HG03060 (cell line): ENCODE measurements around the gene ZNF23.
"Not testable (repeated sequence)": the region's sequence is repeated elsewhere in the genome, so short reads cannot be mapped to it uniquely, and the experiment has no call there.

ENCODE experiments used
- ATAC-seq: cut with Tn5 transposase; IDR thresholded peaks from one replicate; pipeline ENCODE4 v1.9.1; 2021; ENCODE audit warnings: low read depth, moderate number of reproducible peaks; ENCODE audit not compliant: unreplicated experiment

Gene ZNF23

GRCh38 chr16:71461686-71462648, at the start of gene ZNF23:
TSS of gene ZNF23 (minus strand) at chr16:71462247. CDS start at chr16:71456796, 5,451 bp downstream.
- peak; percentile 69 for ATAC-seq

GRCh38 chr16:71507061-71507460, 45.0 kb upstream of the ZNF23 start:
- ATAC-seq, result no peak

GRCh38 chr16:71504901-71505300, 42.9 kb upstream of the ZNF23 start:
- ATAC-seq, result no peak

GRCh38 chr16:71504051-71504450, 42.0 kb upstream of the ZNF23 start:
- not testable (repeated sequence) for ATAC-seq

- no peak for ATAC-seq
Observed at GRCh38 chr16:71501547-71501946, 39.5 kb upstream of the ZNF23 start.

- no peak for ATAC-seq
Observed at GRCh38 chr16:71500964-71501363, 38.9 kb upstream of the ZNF23 start.

GRCh38 chr16:71499775-71500364, 37.8 kb upstream of the ZNF23 start:
- no peak for ATAC-seq

GRCh38 chr16:71498031-71498430, 36.0 kb upstream of the ZNF23 start:
- ATAC-seq, result no peak

GRCh38 chr16:71493213-71493612, 31.2 kb upstream of the ZNF23 start:
- ATAC-seq, result no peak

- ATAC-seq, result no peak
Observed at GRCh38 chr16:71492786-71493185, 30.7 kb upstream of the ZNF23 start.

GRCh38 chr16:71491054-71491453, 29.0 kb upstream of the ZNF23 start:
- ATAC-seq, result no peak

- ATAC-seq, result no peak
Observed at GRCh38 chr16:71490361-71490760, 28.3 kb upstream of the ZNF23 start.

- no peak for ATAC-seq
Observed at GRCh38 chr16:71489122-71489521, 27.1 kb upstream of the ZNF23 start, which contains the start of gene ZNF19. TSS of gene ZNF19 (minus strand) at chr16:71489324. CDS start at chr16:71482114, 7,210 bp downstream.

- ATAC-seq, result peak; percentile 76
Observed at GRCh38 chr16:71484006-71484893, 22.2 kb upstream of the ZNF23 start.

GRCh38 chr16:71482569-71482968, 20.5 kb upstream of the ZNF23 start:
- no peak for ATAC-seq

GRCh38 chr16:71480956-71481355, 18.9 kb upstream of the ZNF23 start:
- ATAC-seq, result no peak

- no peak for ATAC-seq
Observed at GRCh38 chr16:71479420-71479819, 17.4 kb upstream of the ZNF23 start.

- ATAC-seq, result no peak
Observed at GRCh38 chr16:71476457-71477124, 14.5 kb upstream of the ZNF23 start.

GRCh38 chr16:71474864-71475263, 12.8 kb upstream of the ZNF23 start:
- no peak for ATAC-seq

GRCh38 chr16:71473891-71474290, 11.8 kb upstream of the ZNF23 start:
- no peak for ATAC-seq
